Stimulated activated CD8-positive, alpha-beta memory T cell treated with anti-CD3 and anti-CD28 coated beads, Interleukin-7, amount 100 ng/mL, for 1 hour (primary cell): ENCODE results near the gene EHMT2.
"Not testable (repeated sequence)": the region's sequence is repeated elsewhere in the genome, so short reads cannot be mapped to it uniquely, and the experiment has no call there.

Source experiments
- DNase-seq, 2 donors: peaks; one replicate each; pipeline ENCODE4 v3.0.0-alpha.2; 2020; ENCODE audit warnings: low read depth in 2 of 2

The EHMT2 gene

DNA sequence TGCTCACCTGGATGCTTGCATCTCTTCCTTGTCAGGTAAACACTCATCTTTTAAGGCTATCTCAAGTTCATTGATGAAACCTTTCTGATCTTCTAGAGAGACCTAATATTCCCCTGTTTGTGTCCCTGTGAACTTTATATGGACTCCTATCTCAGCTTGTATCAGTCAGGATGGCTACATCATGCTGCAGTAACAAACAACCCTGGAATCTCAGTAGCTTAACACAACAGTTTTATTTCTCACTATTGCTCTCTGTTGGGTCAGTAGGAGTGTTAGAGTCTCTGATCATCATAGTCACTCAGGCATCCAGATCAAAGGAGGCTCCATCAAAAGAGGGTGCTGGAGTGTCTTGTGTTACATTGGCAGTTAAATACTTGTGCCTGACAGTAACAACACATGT is 17.9 kb upstream of the EHMT2 start:
- no peak for DNase-seq

GRCh38 chr6:31911826-31912585 is 14.5 kb upstream of the EHMT2 start:
- no peak for DNase-seq

GRCh38 chr6:31909298-31909697 is 11.8 kb upstream of the EHMT2 start:
- DNase-seq = not testable (repeated sequence)

- DNase-seq = no peak
Observed at GRCh38 chr6:31908791-31909190, 11.3 kb upstream of the EHMT2 start.

DNA sequence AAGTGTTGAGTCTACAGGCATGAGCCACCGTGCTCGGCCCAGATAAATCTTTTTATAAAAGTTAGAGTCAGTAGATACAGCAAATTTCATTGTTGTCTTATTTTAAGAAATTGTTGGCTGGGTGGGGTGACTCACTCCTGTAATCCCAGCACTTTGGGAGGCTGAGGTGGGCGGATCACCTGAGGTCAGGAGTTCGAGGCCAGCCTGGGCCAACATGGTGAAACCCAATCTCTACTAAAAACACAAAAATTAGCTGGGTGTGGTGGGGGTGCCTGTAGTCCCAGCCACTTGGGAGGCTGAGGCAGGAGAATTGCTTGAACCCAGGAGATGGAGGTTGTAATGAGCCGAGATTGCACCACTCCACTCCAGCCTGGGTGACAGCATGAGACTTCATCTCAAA is 10.8 kb upstream of the EHMT2 start:
- not testable (repeated sequence) for DNase-seq

- no peak for DNase-seq
Observed at GRCh38 chr6:31907158-31907813, 9.8 kb upstream of the EHMT2 start.

- not testable (repeated sequence) for DNase-seq
Observed at GRCh38 chr6:31906727-31907126, 9.2 kb upstream of the EHMT2 start.

DNA sequence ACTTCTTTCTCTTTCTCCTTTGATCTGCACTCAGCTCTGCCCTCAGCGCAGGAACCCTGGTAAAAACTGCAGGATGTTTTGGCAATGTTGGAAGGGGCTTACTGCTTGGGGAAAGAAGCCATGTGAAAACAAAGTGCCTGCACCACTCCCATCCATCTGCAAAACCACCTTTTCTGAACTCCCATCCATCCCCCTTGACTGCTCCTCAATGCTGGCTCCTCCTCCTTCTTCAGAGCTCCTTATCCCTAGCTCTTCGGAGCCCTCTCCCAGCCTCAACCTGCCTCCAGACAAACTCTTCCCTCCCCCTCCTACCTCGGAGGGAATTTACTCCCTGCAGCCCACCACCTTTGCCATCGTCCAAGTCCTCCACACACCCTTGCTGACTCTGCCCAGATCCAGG is 8.6 kb upstream of the EHMT2 start:
- no peak for DNase-seq

GRCh38 chr6:31905041-31905440 is 7.5 kb upstream of the EHMT2 start:
- DNase-seq = no peak

DNA sequence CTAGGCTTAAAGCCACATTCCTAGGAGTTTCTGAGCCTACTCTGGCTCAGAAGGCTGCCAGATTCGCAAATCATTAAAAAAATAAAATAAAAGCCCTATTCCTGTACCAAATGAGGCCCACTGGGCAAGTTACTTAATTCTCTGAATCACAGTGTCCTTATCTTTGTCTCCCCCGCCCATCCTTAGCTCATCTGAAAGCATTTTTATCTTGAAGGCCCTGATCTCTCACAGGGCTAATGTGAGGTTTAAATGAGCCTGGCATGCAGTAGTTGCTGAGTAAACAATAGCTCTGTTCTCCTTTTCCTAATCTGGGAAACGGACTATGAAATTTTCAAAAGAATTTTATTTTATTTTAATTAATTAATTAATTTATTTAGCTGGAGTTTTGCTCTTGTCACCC is 6.5 kb upstream of the EHMT2 start:
- no peak for DNase-seq

DNA sequence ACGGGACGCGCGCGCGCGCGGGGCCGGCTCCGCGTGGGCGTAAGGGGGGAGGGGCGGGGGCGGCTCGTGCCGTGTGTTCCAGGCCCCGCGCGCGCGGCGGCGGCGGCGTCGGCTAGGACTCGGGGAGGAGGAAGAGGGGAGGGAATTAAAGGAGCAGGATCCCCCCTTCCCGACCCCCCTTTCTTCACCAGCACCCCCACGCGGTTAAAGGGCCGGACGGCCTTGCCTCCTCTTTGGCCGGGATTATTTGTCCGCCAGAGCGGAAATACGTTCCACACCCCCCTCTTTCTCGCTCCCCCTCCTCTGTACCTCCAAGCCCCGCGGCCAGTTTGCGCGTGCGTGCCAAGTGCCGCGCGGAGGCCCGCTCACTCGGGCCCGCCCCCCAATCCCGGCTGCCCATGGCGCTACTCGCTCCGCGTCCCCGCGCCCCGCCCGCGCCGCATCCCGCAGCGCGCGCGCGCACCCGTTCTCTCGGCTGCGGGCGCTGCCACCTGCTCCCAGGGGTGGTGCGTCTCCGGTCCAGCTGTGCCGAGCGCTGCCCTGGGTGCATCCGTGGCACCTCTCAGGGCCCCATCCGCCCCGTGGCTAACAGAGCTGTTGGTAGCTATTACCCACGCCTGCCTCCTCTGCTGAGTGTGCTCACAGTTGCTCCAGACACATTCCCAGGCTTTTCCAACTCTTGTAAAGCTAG is 4.6 kb upstream of the EHMT2 start, which contains the start of gene ZBTB12:
TSS of gene ZBTB12 (minus strand) at position 134 of the 691 bp plus-strand sequence. CDS start 781 bp downstream, outside the sequence.
- peak; percentile 67 for DNase-seq

GRCh38 chr6:31901415-31901952 is 4.0 kb upstream of the EHMT2 start:
- no peak for DNase-seq

GRCh38 chr6:31900917-31901414 is 3.5 kb upstream of the EHMT2 start:
- DNase-seq = no peak

DNA sequence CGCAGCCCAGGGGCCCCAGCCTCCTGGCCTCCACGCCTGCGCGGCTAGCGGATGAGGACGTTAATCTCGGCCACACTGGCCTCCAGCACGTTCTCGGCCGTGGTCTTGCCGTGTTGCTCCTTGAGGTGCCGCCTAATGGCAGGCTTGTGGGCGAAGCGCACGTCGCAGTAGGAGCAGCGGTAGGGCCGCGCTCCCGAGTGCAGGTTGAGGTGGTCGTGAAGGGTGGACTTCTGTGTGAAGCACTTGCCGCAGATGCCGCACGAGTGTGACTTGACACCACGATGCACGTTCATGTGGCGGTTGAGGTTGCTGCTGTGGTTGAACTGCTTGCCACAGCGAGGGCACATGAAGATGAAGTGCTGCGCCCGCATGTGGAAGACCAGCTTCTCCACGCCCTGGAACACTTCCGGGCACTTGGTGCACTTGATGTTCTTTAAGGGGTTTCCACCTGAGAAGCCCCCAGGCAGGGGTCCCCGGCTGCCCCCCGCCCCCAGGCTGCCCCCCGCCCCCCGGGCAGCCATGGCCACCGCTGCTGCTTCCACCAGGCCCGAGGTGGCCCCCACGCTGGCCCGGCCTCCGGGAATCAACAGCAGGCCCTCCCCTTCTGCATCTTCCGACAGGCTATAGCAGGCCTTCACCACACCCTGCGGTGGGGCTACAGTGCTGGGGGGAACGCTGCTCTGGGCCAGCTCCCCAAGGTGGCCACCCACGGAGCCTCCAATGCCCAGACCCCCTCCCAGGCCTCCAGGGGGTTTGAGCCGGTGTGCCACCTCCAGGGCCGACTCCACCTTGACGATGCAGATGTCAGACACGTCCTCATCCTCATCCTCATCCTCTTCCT is 2.6 kb upstream of the EHMT2 start:
- no peak for DNase-seq

DNA sequence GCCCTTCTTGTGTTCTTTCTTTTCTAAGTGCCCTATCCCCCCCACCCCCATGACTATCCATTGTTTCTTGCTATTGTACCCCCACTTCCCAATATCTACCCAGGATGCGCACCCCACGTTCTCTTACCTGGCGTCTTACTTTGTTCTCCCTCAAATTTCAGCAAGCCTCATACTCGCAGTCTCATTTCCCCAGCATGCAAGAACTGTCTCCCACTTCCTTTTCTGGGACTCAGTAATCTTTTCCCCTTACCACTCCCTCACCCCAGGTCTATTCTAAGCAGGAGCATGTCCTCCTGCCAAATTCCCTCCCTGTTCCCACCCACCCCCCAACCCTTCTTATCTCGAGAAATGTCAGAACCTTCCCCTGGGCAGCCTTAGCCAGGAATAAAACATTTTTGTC is 1.7 kb upstream of the EHMT2 start:
- DNase-seq = no peak

DNA sequence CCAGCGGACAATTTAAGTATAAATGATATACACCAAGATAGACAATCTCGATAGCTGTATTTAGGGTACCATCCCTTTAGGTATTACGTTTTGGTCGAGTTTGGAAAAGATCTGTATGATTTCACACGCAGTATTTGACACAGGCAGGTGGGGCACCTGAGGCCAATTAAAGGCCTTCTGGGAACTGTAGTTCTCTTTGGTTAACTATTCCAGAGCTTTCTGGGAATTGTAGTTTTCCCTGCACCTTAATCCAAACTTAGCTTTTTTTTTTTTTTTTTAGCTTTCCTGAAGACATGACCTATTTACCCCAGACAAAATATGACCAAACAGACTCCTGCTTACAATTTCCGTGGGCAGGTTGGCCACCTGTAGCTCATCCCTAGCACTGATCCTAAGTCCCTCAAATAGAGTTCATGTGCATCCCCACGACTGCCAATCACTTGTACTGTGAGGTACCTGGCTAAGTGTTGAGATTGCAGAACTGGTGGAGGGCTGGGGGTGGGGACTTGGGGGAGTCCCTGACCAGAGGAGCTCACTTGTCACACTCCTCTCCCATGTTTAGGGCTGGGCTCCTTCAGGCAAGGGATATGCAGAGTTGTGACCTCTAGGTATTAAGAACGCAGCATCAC is 999 bp upstream of the EHMT2 start:
- no peak for DNase-seq

- no peak for DNase-seq
Observed at GRCh38 chr6:31896856-31897611, 464 bp downstream of the EHMT2 start.

GRCh38 chr6:31896493-31896855 is 1.0 kb downstream of the EHMT2 start:
- no peak for DNase-seq

GRCh38 chr6:31892821-31893220 is 4.7 kb downstream of the EHMT2 start:
- DNase-seq = no peak

GRCh38 chr6:31889331-31889972 is 8.0 kb downstream of the EHMT2 start:
- no peak for DNase-seq
